HG03039 (cell line): ENCODE measurements around the gene ADGRG6.
"Not testable (repeated sequence)": the region's sequence is repeated elsewhere in the genome, so short reads cannot be mapped to it uniquely, and the experiment has no call there.

Experiments
- ATAC-seq: cut with Tn5 transposase; IDR thresholded peaks from one replicate; pipeline ENCODE4 v1.9.1; 2021; ENCODE audit warnings: mild to moderate bottlenecking, moderate library complexity; ENCODE audit not compliant: unreplicated experiment

The ADGRG6 gene

GRCh38 chr6:142342986-142343385 is 41.2 kb downstream of the ADGRG6 start:
- ATAC-seq = no peak

GRCh38 chr6:142343938-142344337 is 42.1 kb downstream of the ADGRG6 start:
- no peak for ATAC-seq

GRCh38 chr6:142345261-142345660 is 43.5 kb downstream of the ADGRG6 start:
- no peak for ATAC-seq

GRCh38 chr6:142346166-142346565 is 44.4 kb downstream of the ADGRG6 start:
- not testable (repeated sequence) for ATAC-seq

GRCh38 chr6:142349215-142349823 is 47.5 kb downstream of the ADGRG6 start:
- no peak for ATAC-seq

- no peak for ATAC-seq
Observed at GRCh38 chr6:142350309-142350708, 48.5 kb downstream of the ADGRG6 start.

GRCh38 chr6:142353690-142354089 is 51.9 kb downstream of the ADGRG6 start:
- no peak for ATAC-seq

GRCh38 chr6:142354650-142355049 is 52.8 kb downstream of the ADGRG6 start:
- ATAC-seq = no peak

GRCh38 chr6:142355520-142356174 is 53.8 kb downstream of the ADGRG6 start:
- no peak for ATAC-seq

GRCh38 chr6:142356201-142356883 is 54.5 kb downstream of the ADGRG6 start:
- no peak for ATAC-seq

- ATAC-seq = no peak
Observed at GRCh38 chr6:142356884-142357225, 55.0 kb downstream of the ADGRG6 start.

GRCh38 chr6:142357879-142358278 is 56.1 kb downstream of the ADGRG6 start:
- ATAC-seq = no peak

GRCh38 chr6:142359271-142359960 is 57.6 kb downstream of the ADGRG6 start:
- ATAC-seq = no peak

- no peak for ATAC-seq
Observed at GRCh38 chr6:142361345-142361744, 59.5 kb downstream of the ADGRG6 start.

- no peak for ATAC-seq
Observed at GRCh38 chr6:142361779-142362750, 60.3 kb downstream of the ADGRG6 start.

GRCh38 chr6:142367061-142367460 is 65.3 kb downstream of the ADGRG6 start:
- no peak for ATAC-seq

- no peak for ATAC-seq
Observed at GRCh38 chr6:142367501-142368018, 65.8 kb downstream of the ADGRG6 start.

GRCh38 chr6:142369266-142369665 is 67.5 kb downstream of the ADGRG6 start:
- ATAC-seq = no peak

- ATAC-seq = no peak
Observed at GRCh38 chr6:142372348-142372747, 70.5 kb downstream of the ADGRG6 start.
